Liver (tissue), 4 donors: ENCODE results near the gene SFXN5. TPM values are rescaled to one million over a fixed set of nuclear protein-coding genes. Genes with fewer than 3 reads are reported as not detected.

Experiments
- polyA plus RNA-seq, 2 donors: library from polyadenylated mRNA; stranded (reverse) in 1 of 2; unstranded in 1 of 2; fragments of 200-250 nt in 1 of 2; fragments of >200 nt in 1 of 2; fragmentation: Nextera tagmentation in 1 of 2; extraction: Ambion mirVana in 1 of 2; gene quantifications; one replicate each; pipeline versions ENCODE4 v1.2.1 to v1.2.3, GENCODE V29; 2013 to 2015
- total RNA-seq, 2 donors: library from RNA; depleted of rRNA; stranded (reverse); fragments of >200 nt; gene quantifications; one replicate each; pipeline ENCODE4 v1.2.3, GENCODE V29; 2014
- donor health status: healthy.
- donor health status: healthy.
- donor health status: healthy.

SFXN5 gene
- total and polyA plus RNA-seq, 4 donors, result 23.3 to 58.2 (median 29.5) TPM

Other genes with a start within 250 kb of the SFXN5 start
- 1 to 10 TPM; 8.7 to 9.5 TPM for gene EXOC6B, start 245.7 kb downstream of the SFXN5 start, total RNA-seq
- gene EXOC6B, start 245.7 kb downstream of the SFXN5 start, polyA plus RNA-seq, result 1 to 10 TPM; 1.7 to 2.3 TPM
- 10 to 100 TPM; 13.6 to 56.3 TPM for gene SPR, start 184.3 kb downstream of the SFXN5 start, total RNA-seq
- gene SPR, start 184.3 kb downstream of the SFXN5 start, polyA plus RNA-seq, result 10 to 100 TPM; 49.9 to 60.8 TPM
- under 1 TPM in 1 of 2 donors, not detected in 1; 0.08 TPM for gene EMX1, start 154.2 kb downstream of the SFXN5 start, total RNA-seq
- under 1 TPM; 0.06 to 0.18 TPM for gene EMX1, start 154.2 kb downstream of the SFXN5 start, polyA plus RNA-seq
- gene RAB11FIP5, start 41.2 kb upstream of the SFXN5 start, total RNA-seq, result 1 to 10 TPM; 2.8 to 8.1 TPM
- gene RAB11FIP5, start 41.2 kb upstream of the SFXN5 start, polyA plus RNA-seq, result 1 to 10 TPM; 4.1 to 6.8 TPM
- not detected for gene NOTO, start 130.9 kb upstream of the SFXN5 start, total RNA-seq
- not detected for gene NOTO, start 130.9 kb upstream of the SFXN5 start, polyA plus RNA-seq
- 1 to 10 TPM; 5.3 to 6.3 TPM for gene SMYD5, start 142.5 kb upstream of the SFXN5 start, total RNA-seq
- gene SMYD5, start 142.5 kb upstream of the SFXN5 start, polyA plus RNA-seq, result 1 to 10 TPM; 3.9 to 8.8 TPM
- 10 to 100 TPM; 12.1 to 25.4 TPM for gene PRADC1, start 161.5 kb upstream of the SFXN5 start, total RNA-seq
- gene PRADC1, start 161.5 kb upstream of the SFXN5 start, polyA plus RNA-seq, result 10 to 100 TPM; 35.7 to 41.4 TPM
- 100 to 1,000 TPM; 106 to 115 TPM for gene CCT7, start 162.6 kb upstream of the SFXN5 start, total RNA-seq
- 10 to 100 TPM; 83.7 to 96.2 TPM for gene CCT7, start 162.6 kb upstream of the SFXN5 start, polyA plus RNA-seq
- under 1 TPM; 0.50 to 0.51 TPM for gene FBXO41, start 212.8 kb upstream of the SFXN5 start, total RNA-seq
- under 1 TPM; 0.06 to 0.25 TPM for gene FBXO41, start 212.8 kb upstream of the SFXN5 start, polyA plus RNA-seq
- gene EGR4, start 221.8 kb upstream of the SFXN5 start, total RNA-seq, result not detected
- under 1 TPM in 1 of 2 donors, not detected in 1; 0.02 TPM for gene EGR4, start 221.8 kb upstream of the SFXN5 start, polyA plus RNA-seq